Activated naive CD4-positive, alpha-beta T cell treated with anti-CD3 and anti-CD28 coated beads for 36 hours (primary cell): Measurements from ENCODE around the gene LIPC. TPM values are rescaled to one million over a fixed set of nuclear protein-coding genes. Genes with fewer than 3 reads are reported as not detected.

Source experiments
- CTCF ChIA-PET: fragments of 350-600 bp; sonication (Branson Sonifier 250); formaldehyde crosslinking; loops from one replicate; lab custom pipeline; 2021; ENCODE audit warnings: antibody characterized with exemption; lab: Charles Lee
- DNase-seq: peaks from one replicate; pipeline ENCODE4 v3.0.0-alpha.2; 2020
- H3K27ac Mint-ChIP-seq: one replicate; pipeline ENCODE4 v1.8.0; 2021; ENCODE audit warnings: mild to moderate bottlenecking, mixed read lengths
- H3K27me3 Mint-ChIP-seq: one replicate; pipeline ENCODE4 v1.8.0; 2021; ENCODE audit warnings: low read depth, mixed read lengths
- H3K36me3 Mint-ChIP-seq: one replicate; pipeline ENCODE4 v1.8.0; 2021; ENCODE audit warnings: low read depth, mixed read lengths
- H3K4me1 Mint-ChIP-seq: one replicate; pipeline ENCODE4 v1.8.0; 2021; ENCODE audit warnings: low read depth, mixed read lengths
- H3K4me3 Mint-ChIP-seq: one replicate; pipeline ENCODE4 v1.8.0; 2021; ENCODE audit warnings: mild to moderate bottlenecking, moderate library complexity, mixed read lengths
- H3K9me3 Mint-ChIP-seq: one replicate; pipeline ENCODE4 v1.8.0; 2021; ENCODE audit warnings: mixed read lengths
- intact Hi-C: fragments of 100-400 bp; cut with micrococcal nuclease; formaldehyde crosslinking; loops from one replicate; pipeline ENCODE4 v1.15.1; 2023
- total RNA-seq, 2 experiments: library from RNA; stranded (reverse); gene quantifications; one replicate each; pipeline ENCODE4 v1.2.3, GENCODE V29; 2021

Gene LIPC
- total RNA-seq, 2 experiments from 2014 or later = 0.14 to 0.47 TPM

DNA sequence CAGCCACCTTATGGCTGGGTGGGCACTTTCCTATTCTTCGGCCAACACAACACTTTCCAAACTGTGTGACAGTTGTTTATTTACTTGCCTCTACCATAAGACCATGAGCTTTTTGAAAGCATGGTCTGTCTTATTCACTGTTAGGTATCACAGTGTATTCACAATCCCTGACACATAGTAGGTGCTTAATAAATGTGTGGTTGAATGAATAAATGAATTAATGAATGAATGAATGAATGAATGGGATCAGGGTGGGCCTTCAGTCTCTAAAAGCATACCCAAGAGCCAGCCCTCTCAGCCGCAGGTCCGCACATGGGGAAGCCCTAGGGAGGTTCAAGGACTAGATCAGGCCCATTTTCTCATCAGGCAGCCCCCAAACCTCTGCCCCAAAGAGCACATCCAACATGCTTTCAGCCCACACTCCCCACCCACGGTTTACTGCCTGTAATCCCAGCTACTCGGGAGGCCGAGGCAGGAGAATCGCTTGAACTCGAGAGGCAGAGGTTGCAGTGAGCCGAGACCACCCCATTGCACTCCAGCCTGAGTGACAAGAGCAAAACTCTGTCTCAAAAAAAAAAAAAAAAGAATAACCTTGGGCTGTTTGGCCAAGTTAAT, 95.9 kb downstream of the LIPC start:
- no peak overlapping the region for H3K4me3 Mint-ChIP-seq
- no peaks in the 10 kb centered on the region for H3K36me3 Mint-ChIP-seq
- intact Hi-C loops = no loop called here
- H3K4me1 Mint-ChIP-seq = no peaks in the 10 kb centered on the region
- H3K9me3 Mint-ChIP-seq = no peaks in the 10 kb centered on the region
- CTCF ChIA-PET = no interaction called here
- H3K27ac Mint-ChIP-seq = no peak overlapping the region
- no peaks in the 10 kb centered on the region for H3K27me3 Mint-ChIP-seq
- DNase-seq = no peak

DNA sequence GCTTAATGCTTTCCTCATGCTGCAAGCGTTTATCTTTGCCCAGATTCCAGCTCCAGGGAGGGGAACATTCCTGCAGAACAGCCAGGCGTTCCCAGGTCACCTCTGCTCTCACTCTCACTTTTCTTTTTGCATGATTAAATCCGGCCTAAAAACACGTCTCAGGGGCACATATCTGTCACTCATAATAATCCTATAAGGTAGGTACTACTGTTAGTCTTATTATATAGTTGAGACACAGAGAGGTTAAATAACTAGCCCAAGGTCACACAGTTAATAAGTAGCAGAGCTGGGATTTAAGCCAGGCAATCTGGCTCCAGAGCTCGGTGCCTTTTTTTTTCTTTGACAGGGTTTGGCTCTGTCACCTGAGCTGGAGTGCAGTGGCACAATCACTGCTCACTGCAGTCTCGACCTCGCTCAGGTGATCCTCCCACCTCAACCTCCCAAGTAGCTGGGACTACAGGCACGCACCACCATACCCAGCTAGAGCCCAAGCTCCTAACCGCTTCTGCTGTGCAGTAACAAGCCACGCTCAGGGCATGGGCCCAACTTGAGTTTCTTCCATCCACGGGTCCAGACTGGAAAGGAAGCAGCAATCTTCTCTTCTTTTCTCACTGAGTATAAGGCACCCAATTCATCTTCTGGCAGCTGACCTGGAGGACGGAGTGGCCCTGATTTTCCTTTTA, 96.5 kb downstream of the LIPC start:
- no peaks in the 10 kb centered on the region for H3K27me3 Mint-ChIP-seq
- intact Hi-C loops = no loop called here
- no peaks in the 10 kb centered on the region for H3K4me1 Mint-ChIP-seq
- H3K36me3 Mint-ChIP-seq = no peaks in the 10 kb centered on the region
- CTCF ChIA-PET = no interaction called here
- no peak for DNase-seq
- H3K9me3 Mint-ChIP-seq = no peaks in the 10 kb centered on the region
- no peak overlapping the region for H3K27ac Mint-ChIP-seq
- no peak overlapping the region for H3K4me3 Mint-ChIP-seq

DNA sequence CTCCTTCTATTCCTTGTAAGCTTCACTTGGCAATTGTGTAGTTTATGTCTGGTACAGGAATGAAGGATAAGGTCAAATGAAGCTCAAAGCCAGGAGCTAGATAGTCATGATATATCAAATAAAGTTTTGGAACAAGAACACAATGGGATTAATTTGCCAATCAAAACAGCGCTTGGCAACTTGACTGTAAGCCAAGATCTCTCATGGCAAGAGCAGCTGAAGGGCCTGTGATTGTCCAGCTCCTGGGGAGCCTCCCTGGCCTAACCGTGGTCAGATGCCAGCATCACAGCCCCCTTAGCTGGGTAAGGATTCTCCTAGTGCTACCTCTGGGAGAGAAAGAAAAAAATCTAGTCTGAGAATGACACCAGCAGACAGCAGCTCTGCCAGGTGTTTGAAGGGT, 97.2 kb downstream of the LIPC start:
- H3K36me3 Mint-ChIP-seq = no peaks in the 10 kb centered on the region
- DNase-seq = no peak

DNA sequence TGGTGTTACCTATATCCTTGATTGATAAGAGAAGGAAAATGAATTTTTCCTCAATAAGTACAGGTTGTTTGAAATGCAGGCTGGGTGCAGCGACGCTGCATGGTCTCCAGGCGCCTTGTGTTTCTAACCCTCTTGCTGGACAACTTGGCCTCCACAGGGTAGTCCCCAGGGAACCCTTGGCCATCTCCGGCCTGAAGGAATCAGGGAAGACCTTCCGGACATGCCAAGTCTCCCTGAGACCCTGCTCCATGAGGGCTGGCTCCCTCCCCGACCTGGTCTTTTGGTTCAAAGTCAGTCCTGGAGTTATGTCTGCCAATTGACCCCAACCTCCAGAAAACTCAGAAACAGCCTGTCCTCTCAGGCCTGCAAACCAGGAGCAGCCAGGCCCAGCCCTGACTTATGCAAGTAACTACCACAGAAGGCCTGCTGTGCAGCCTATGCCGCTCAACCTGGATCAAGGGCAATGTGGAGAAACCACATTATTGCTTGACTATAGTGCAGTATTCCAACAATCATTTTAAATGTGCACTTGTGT, 98.3 kb downstream of the LIPC start:
- DNase-seq = no peak
- intact Hi-C loops = no loop called here
- Mint-ChIP-seq H3K9me3 (no peaks in the 10 kb centered on the region), H3K27ac (no peak overlapping the region), H3K36me3 (no peaks in the 10 kb centered on the region), H3K4me3 (no peak overlapping the region), H3K27me3 (no peaks in the 10 kb centered on the region), H3K4me1 (no peaks in the 10 kb centered on the region)
- CTCF ChIA-PET = no interaction called here

More for the DNA sequence above, 97.2 kb downstream of the LIPC start:
- Mint-ChIP-seq H3K27me3 (no peaks in the 10 kb centered on the region), H3K9me3 (no peaks in the 10 kb centered on the region), H3K27ac (no peak overlapping the region), H3K4me1 (no peaks in the 10 kb centered on the region), H3K4me3 (no peak overlapping the region)
- intact Hi-C loops = no loop called here
- CTCF ChIA-PET = no interaction called here

DNA sequence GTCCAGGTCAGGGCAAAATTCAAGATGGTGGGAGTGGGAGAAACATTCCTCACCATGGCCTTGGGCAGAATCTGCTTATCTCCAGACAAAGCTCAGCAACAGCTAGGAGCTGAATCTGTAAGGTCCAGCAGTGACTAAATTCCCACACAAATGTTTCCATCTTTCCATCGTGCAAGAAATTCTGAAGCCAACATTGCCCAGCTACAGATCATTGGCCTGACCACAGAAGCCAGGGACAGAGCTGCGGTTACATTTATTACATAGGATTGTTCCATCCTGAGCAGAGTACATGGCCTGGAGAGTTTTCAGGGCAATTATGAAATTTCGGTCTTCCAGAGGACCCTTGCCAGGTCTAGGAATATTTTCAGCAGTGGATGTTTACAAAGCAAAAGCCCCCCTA, 100.3 kb downstream of the LIPC start:
- Mint-ChIP-seq H3K27me3 (no peaks in the 10 kb centered on the region), H3K4me1 (no peaks in the 10 kb centered on the region), H3K9me3 (no peaks in the 10 kb centered on the region), H3K36me3 (no peaks in the 10 kb centered on the region), H3K4me3 (no peak overlapping the region), H3K27ac (no peak overlapping the region)
- intact Hi-C loops = no loop called here
- DNase-seq = no peak
- CTCF ChIA-PET = no interaction called here

DNA sequence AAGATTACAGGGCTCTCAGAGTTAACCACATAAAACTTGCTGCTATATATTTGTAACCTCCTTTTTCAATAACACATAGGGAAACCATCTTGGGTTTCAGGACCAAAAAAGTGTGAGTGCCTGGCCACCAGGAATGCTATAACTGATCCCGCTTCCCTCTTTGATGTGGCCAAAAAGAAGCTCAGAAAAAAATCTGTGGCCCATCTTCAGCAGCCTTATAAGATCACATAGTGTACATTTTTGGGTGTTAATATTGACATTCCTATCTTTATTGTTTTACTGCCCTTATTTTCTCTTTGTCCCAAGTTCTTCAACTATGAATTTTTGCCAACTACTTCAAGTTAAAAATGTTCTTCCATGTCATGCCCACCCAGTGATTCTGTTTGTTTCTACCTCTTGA, 102.8 kb downstream of the LIPC start:
- Mint-ChIP-seq H3K4me3 (no peak overlapping the region), H3K9me3 (no peaks in the 10 kb centered on the region), H3K36me3 (no peaks in the 10 kb centered on the region), H3K27me3 (no peaks in the 10 kb centered on the region), H3K27ac (no peak overlapping the region), H3K4me1 (no peaks in the 10 kb centered on the region)
- DNase-seq = no peak
- intact Hi-C loops = no loop called here
- CTCF ChIA-PET = interaction anchor here (0.6 kb wide), 1 partner anchor 674 kb away, joined by 3 read pairs; no protein-coding TSS in a partner anchor

DNA sequence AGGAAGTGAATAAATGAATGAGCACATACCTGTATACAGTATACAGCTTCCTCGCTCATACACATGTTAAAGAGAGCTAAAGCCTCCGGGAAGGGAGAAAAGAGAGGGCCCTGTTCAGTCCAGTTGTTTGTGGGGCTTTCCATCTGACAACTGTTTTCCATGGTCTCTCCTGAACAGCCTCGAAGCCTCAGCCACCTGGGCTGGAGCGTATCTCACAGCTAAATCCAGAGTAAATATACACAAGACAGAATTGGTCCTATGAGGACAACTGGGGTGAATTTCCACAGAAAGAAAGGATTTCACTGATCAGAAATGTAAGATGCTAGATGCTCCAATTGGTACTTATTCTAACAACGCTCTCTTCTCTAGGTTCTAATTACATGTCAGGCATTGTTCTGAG, 103.5 kb downstream of the LIPC start:
- no peak for DNase-seq
- Mint-ChIP-seq H3K4me3 (no peak overlapping the region), H3K27me3 (no peaks in the 10 kb centered on the region), H3K4me1 (no peaks in the 10 kb centered on the region), H3K9me3 (no peaks in the 10 kb centered on the region), H3K36me3 (no peaks in the 10 kb centered on the region), H3K27ac (no peak overlapping the region)
- intact Hi-C loops = no loop called here
- CTCF ChIA-PET = no interaction called here

DNA sequence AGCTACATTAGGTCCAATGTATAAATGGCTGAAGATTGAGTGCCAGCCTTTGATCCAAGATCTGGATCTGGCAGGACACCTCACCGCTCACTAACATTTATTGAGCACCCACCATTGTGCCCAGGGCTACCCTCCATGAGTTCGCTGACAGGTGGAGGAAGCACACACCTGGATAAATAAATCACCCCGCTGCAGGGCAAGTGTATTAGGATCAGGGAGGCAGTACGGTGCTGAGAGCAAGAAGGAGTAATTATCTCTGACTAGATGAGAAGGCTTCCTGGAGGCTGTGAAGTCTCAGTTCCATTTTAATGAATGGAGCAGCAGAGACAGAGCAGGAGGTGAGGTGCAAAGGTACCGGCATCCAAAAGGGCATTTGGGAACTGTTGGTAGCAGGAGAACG, 104.1 kb downstream of the LIPC start:
- H3K36me3 Mint-ChIP-seq = no peaks in the 10 kb centered on the region
- no peaks in the 10 kb centered on the region for H3K27me3 Mint-ChIP-seq
- H3K4me1 Mint-ChIP-seq = no peaks in the 10 kb centered on the region
- H3K9me3 Mint-ChIP-seq = no peaks in the 10 kb centered on the region
- no peak for DNase-seq
- H3K4me3 Mint-ChIP-seq = no peak overlapping the region
- intact Hi-C loops = no loop called here
- CTCF ChIA-PET = no interaction called here
- H3K27ac Mint-ChIP-seq = no peak overlapping the region

DNA sequence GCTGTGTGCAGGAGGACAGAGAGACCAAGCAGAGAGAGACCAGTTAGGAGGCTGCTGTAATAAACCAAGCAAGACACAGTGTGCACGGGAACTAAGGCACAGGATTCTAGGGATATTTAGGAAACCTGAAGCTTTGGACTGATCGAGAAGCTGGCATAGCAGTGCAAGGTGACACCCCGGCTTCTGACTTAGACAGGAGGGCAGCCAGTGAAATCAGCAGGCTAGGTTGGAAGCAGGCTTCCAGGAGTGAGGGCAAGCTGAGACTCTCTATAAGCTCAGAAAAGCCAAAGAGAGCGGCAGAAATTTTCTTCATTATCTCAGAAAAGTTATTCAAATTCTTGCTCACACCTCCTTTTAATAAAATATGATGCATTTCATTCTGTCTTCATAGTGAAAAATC, 104.6 kb downstream of the LIPC start:
- no peaks in the 10 kb centered on the region for H3K27me3 Mint-ChIP-seq
- intact Hi-C loops = no loop called here
- CTCF ChIA-PET = no interaction called here
- no peaks in the 10 kb centered on the region for H3K9me3 Mint-ChIP-seq
- DNase-seq = no peak
- no peaks in the 10 kb centered on the region for H3K4me1 Mint-ChIP-seq
- no peak overlapping the region for H3K4me3 Mint-ChIP-seq
- H3K27ac Mint-ChIP-seq = no peak overlapping the region
- H3K36me3 Mint-ChIP-seq = no peaks in the 10 kb centered on the region

DNA sequence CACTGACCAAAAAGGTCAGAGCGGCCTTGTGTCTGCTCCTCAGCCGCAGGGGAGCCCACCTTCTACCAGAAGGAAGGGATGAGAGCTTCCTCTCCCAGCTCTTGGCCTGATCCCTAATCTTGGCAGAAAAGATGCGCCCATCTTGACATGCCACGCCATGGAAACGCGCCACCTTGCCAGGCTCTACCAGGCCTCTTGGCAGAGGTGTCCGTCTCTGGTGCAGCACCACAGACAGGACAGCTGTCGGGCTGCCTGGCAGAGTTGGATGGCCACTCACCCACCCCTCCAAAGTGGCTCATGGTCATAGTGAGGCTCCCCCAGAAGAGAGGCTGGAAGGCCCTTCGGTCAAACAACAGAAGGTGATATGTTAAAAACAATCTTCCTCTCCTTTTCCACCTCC, 105.2 kb downstream of the LIPC start:
- Mint-ChIP-seq H3K36me3 (no peaks in the 10 kb centered on the region), H3K4me1 (no peaks in the 10 kb centered on the region), H3K4me3 (no peak overlapping the region), H3K9me3 (no peaks in the 10 kb centered on the region), H3K27me3 (no peaks in the 10 kb centered on the region), H3K27ac (no peak overlapping the region)
- no peak for DNase-seq
- CTCF ChIA-PET = no interaction called here
- intact Hi-C loops = no loop called here

DNA sequence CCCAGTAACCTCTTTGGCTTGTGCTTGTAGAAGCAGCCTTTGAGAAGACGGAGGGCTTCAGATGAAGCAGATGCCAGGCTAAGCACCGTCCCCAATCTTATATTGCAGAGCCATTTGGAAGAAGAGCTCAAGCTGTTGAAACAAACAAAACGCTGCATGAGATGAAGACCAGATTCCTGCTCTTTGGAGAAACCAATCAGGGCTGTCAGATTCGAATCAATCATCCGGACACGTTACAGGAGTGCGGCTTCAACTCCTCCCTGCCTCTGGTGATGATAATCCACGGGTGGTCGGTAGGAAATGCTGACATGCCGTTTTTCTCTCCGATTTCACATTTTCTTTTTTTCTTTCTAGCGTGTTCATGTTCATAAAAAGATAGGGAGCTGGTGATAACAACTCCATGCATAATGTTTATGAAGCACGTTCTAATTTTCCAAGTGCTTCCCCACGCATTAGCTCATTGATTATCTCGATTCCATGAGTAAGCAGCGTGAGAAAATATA, 106.5 kb downstream of the LIPC start:
- CTCF ChIA-PET = no interaction called here
- intact Hi-C loops = no loop called here
- no peak overlapping the region for H3K27ac Mint-ChIP-seq
- no peaks in the 10 kb centered on the region for H3K9me3 Mint-ChIP-seq
- no peaks in the 10 kb centered on the region for H3K4me1 Mint-ChIP-seq
- H3K27me3 Mint-ChIP-seq = no peaks in the 10 kb centered on the region
- no peak for DNase-seq
- H3K4me3 Mint-ChIP-seq = no peak overlapping the region
- H3K36me3 Mint-ChIP-seq = no peaks in the 10 kb centered on the region

DNA sequence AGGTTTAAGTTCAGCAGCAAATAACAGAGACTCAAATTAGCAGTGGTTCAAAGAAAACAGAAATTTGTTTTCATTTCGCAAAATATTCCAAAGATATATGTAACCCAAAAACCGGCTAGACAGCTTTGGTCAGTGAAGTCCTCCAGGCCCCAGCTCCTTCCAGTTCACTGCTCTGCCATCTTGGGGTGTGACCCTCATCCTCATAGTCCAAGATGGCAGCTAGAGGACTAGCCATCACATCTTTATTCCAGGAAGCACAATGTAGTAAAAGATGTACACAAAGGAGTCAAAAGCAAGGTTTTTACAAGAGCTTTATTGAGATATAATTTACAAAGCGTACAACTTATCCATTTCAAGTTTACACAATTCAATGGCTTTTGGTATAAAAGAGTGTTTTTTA, 107.1 kb downstream of the LIPC start:
- CTCF ChIA-PET = no interaction called here

DNA sequence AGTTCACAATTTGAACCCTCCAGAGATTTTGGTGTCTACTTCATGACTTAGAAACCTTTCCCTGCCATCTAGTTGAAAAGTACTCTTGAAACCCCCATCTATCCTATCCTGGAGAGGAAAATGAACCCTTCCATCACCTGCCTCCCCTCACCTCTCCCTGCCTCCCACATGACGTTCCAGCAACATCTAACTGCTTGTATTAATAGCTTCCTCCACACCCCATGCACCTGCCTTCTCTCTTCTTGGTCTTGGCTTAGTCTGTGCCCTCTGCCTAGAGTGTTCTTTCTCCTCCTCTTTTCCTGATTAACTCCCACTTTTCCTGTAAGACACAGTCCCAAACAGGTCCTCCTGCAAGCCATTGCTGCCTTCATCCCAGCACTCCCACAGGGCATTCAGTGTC, 107.8 kb downstream of the LIPC start:
- H3K27ac Mint-ChIP-seq = no peak overlapping the region
- no peaks in the 10 kb centered on the region for H3K9me3 Mint-ChIP-seq
- CTCF ChIA-PET = no interaction called here

More for the DNA sequence above, 107.1 kb downstream of the LIPC start:
- no peaks in the 10 kb centered on the region for H3K9me3 Mint-ChIP-seq
- H3K4me3 Mint-ChIP-seq = no peak overlapping the region
- no peaks in the 10 kb centered on the region for H3K4me1 Mint-ChIP-seq
- intact Hi-C loops = no loop called here
- DNase-seq = no peak
- H3K27me3 Mint-ChIP-seq = no peaks in the 10 kb centered on the region
- no peaks in the 10 kb centered on the region for H3K36me3 Mint-ChIP-seq
- no peak overlapping the region for H3K27ac Mint-ChIP-seq

More for the DNA sequence above, 107.8 kb downstream of the LIPC start:
- Mint-ChIP-seq H3K4me1 (no peaks in the 10 kb centered on the region), H3K4me3 (no peak overlapping the region), H3K36me3 (no peaks in the 10 kb centered on the region), H3K27me3 (no peaks in the 10 kb centered on the region)
- intact Hi-C loops = no loop called here
- DNase-seq = no peak
